ENCODE data around the gene DTNA. TPM values are rescaled to one million over a fixed set of nuclear protein-coding genes. Genes with fewer than 3 reads are reported as not detected.

Gene DTNA
- total RNA-seq, 1 donor from 2014 or later = not detected

GRCh38 chr18:34805878-34806351, 95.8 kb downstream of the DTNA start:
- H3K27ac Mint-ChIP-seq = no peak overlapping the region
- H3K4me3 Mint-ChIP-seq = no peak overlapping the region

GRCh38 chr18:34806527-34806926, 96.4 kb downstream of the DTNA start:
- no peaks in the 10 kb centered on the region for H3K27me3 Mint-ChIP-seq (ENCODE audit: insufficient read depth)
- no peaks in the 10 kb centered on the region for H3K9me3 Mint-ChIP-seq
- H3K4me3 Mint-ChIP-seq = no peak overlapping the region
- DNase-seq (ENCODE audit: low spot score) = no peak
- H3K36me3 Mint-ChIP-seq (ENCODE audit: low read depth) = no peaks in the 10 kb centered on the region
- no peaks in the 10 kb centered on the region for H3K4me1 Mint-ChIP-seq (ENCODE audit: low read depth)
- intact Hi-C loops (cut with micrococcal nuclease) = no loop called here
- H3K27ac Mint-ChIP-seq = no peak overlapping the region

More at GRCh38 chr18:34805878-34806351, 95.8 kb downstream of the DTNA start:
- DNase-seq (ENCODE audit: low spot score) = no peak
- Mint-ChIP-seq H3K27me3 (ENCODE audit: insufficient read depth) (no peaks in the 10 kb centered on the region), H3K4me1 (ENCODE audit: low read depth) (no peaks in the 10 kb centered on the region), H3K36me3 (ENCODE audit: low read depth) (no peaks in the 10 kb centered on the region), H3K9me3 (no peaks in the 10 kb centered on the region)
- intact Hi-C loops (cut with micrococcal nuclease) = no loop called here

DNA sequence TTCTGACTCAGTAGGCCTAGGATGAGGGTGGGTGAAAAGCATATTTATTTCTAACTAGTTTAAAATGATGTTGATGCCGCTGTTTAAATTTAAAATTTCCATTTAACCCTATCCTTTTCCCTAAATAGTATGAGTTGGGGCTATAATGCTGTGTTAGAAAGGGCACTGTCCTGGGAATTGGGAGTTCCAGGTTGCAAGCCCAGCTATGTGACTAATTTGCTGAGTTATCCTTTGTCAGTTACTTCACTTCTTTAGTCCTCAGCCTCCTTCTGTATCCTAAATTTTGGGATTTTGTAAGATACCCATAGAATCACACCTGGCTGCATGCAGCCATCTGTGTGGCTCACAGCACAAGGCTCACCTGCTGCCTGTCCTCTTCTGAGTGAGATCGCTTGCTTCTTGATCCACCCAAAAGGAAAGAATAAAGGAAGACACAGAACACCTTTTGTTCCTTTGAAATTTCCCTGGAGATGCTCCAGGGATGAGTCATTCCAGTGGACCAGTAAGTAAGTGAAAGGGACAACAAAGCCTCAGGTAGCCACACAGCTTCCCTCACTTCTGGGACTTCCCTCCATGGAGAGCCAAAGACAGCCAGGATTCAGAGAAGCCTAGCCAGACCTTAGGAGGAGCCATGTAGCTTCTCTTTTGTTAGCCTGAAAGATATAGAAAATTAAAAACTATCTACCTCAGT, 97.2 kb downstream of the DTNA start:
- H3K4me3 Mint-ChIP-seq = no peak overlapping the region
- no peaks in the 10 kb centered on the region for H3K9me3 Mint-ChIP-seq
- DNase-seq (ENCODE audit: low spot score) = no peak
- no peaks in the 10 kb centered on the region for H3K36me3 Mint-ChIP-seq (ENCODE audit: low read depth)
- H3K27ac Mint-ChIP-seq = no peak overlapping the region
- H3K4me1 Mint-ChIP-seq (ENCODE audit: low read depth) = no peaks in the 10 kb centered on the region
- no peaks in the 10 kb centered on the region for H3K27me3 Mint-ChIP-seq (ENCODE audit: insufficient read depth)
- intact Hi-C loops (cut with micrococcal nuclease) = no loop called here

- intact Hi-C loops (cut with micrococcal nuclease) = no loop called here
- DNase-seq (ENCODE audit: low spot score) = no peak
- H3K4me1 Mint-ChIP-seq (ENCODE audit: low read depth) = no peaks in the 10 kb centered on the region
- no peak overlapping the region for H3K4me3 Mint-ChIP-seq
- no peak overlapping the region for H3K27ac Mint-ChIP-seq
- H3K9me3 Mint-ChIP-seq = no peaks in the 10 kb centered on the region
- no peaks in the 10 kb centered on the region for H3K36me3 Mint-ChIP-seq (ENCODE audit: low read depth)
- no peaks in the 10 kb centered on the region for H3K27me3 Mint-ChIP-seq (ENCODE audit: insufficient read depth)
Observed at GRCh38 chr18:34808389-34808788, 98.3 kb downstream of the DTNA start.

GRCh38 chr18:34809451-34810072, 99.5 kb downstream of the DTNA start:
- Mint-ChIP-seq H3K9me3 (no peaks in the 10 kb centered on the region), H3K4me1 (ENCODE audit: low read depth) (no peaks in the 10 kb centered on the region), H3K27me3 (ENCODE audit: insufficient read depth) (no peaks in the 10 kb centered on the region), H3K4me3 (no peak overlapping the region), H3K27ac (no peak overlapping the region), H3K36me3 (ENCODE audit: low read depth) (no peaks in the 10 kb centered on the region)
- intact Hi-C loops (cut with micrococcal nuclease) = no loop called here
- no peak for DNase-seq (ENCODE audit: low spot score)

GRCh38 chr18:34816183-34816582, 106.1 kb downstream of the DTNA start:
- no peak for DNase-seq (ENCODE audit: low spot score)
- H3K27me3 Mint-ChIP-seq (ENCODE audit: insufficient read depth) = peaks cover 7% of the 10 kb centered on the region
- no peaks in the 10 kb centered on the region for H3K4me1 Mint-ChIP-seq (ENCODE audit: low read depth)
- H3K27ac Mint-ChIP-seq = no peak overlapping the region
- H3K4me3 Mint-ChIP-seq = no peak overlapping the region
- no peaks in the 10 kb centered on the region for H3K36me3 Mint-ChIP-seq (ENCODE audit: low read depth)
- intact Hi-C loops (cut with micrococcal nuclease) = no loop called here
- H3K9me3 Mint-ChIP-seq = no peaks in the 10 kb centered on the region

DNA sequence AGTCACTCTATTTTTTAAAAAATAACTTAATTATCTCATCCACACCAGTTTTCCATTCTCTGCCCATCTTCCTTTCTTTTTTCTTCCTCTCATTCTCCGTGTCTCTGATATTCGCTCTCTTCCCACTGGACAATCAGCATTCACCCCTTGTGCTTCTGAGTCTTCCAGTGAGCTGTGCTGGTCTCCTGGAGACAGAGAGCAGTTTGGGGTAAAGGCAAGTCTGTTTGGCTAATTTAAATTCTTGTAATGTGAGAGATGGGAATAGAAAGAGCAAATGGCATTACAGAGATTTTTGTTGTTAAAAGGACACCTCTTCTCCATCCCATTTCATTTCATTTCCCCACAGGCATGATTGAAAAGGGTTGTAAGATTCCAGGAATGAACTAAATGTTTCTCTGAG, 107.5 kb downstream of the DTNA start:
- Mint-ChIP-seq H3K4me3 (no peak overlapping the region), H3K9me3 (no peaks in the 10 kb centered on the region), H3K27ac (no peak overlapping the region), H3K36me3 (ENCODE audit: low read depth) (no peaks in the 10 kb centered on the region), H3K4me1 (ENCODE audit: low read depth) (no peaks in the 10 kb centered on the region), H3K27me3 (ENCODE audit: insufficient read depth) (peaks cover 7% of the 10 kb centered on the region)
- no peak for DNase-seq (ENCODE audit: low spot score)
- intact Hi-C loops (cut with micrococcal nuclease) = no loop called here

- Mint-ChIP-seq H3K9me3 (no peaks in the 10 kb centered on the region), H3K27me3 (ENCODE audit: insufficient read depth) (peaks cover 7% of the 10 kb centered on the region), H3K36me3 (ENCODE audit: low read depth) (no peaks in the 10 kb centered on the region), H3K4me1 (ENCODE audit: low read depth) (no peaks in the 10 kb centered on the region), H3K4me3 (no peak overlapping the region), H3K27ac (no peak overlapping the region)
- intact Hi-C loops (cut with micrococcal nuclease) = no loop called here
- DNase-seq (ENCODE audit: low spot score) = no peak
Observed at GRCh38 chr18:34818064-34818463, 108.0 kb downstream of the DTNA start.

GRCh38 chr18:34820360-34821065, 110.4 kb downstream of the DTNA start:
- Mint-ChIP-seq H3K4me3 (no peak overlapping the region), H3K9me3 (no peaks in the 10 kb centered on the region), H3K27me3 (ENCODE audit: insufficient read depth) (peaks cover 11% of the 10 kb centered on the region), H3K36me3 (ENCODE audit: low read depth) (no peaks in the 10 kb centered on the region), H3K27ac (no peak overlapping the region), H3K4me1 (ENCODE audit: low read depth) (no peaks in the 10 kb centered on the region)
- DNase-seq (ENCODE audit: low spot score) = no peak
- intact Hi-C loops (cut with micrococcal nuclease) = no loop called here

DNA sequence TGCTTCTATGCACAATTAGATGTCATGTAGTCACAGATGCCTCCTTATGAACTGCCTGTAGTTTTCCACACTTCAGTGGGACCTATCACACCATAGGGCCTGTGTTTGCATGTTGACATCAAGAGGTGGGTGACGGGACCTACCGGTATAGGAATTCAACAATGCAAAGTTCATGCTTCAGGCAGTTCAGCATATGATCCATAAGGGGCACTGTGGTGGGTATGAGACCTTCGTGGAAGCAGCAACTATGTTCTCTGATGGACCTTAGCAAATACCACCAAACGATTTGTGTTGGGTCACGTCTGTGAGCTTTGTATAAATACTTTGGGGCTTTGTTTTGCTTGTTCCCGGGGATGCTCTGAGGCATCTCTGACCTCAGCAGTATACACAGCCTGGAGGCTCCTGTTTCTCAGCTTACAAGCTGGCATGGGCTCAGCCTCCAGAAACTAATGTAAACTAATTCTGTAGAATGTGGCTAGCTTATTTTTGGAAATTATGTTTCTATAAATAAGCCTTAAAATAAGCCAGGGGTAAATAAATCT, 111.6 kb downstream of the DTNA start:
- Mint-ChIP-seq H3K36me3 (ENCODE audit: low read depth) (no peaks in the 10 kb centered on the region), H3K4me3 (no peak overlapping the region)

GRCh38 chr18:34828093-34828492, 118.0 kb downstream of the DTNA start:
- Mint-ChIP-seq H3K27me3 (ENCODE audit: insufficient read depth) (peaks cover 4% of the 10 kb centered on the region), H3K4me1 (ENCODE audit: low read depth) (no peaks in the 10 kb centered on the region), H3K36me3 (ENCODE audit: low read depth) (no peaks in the 10 kb centered on the region), H3K4me3 (no peak overlapping the region), H3K9me3 (no peaks in the 10 kb centered on the region), H3K27ac (no peak overlapping the region)
- intact Hi-C loops (cut with micrococcal nuclease) = no loop called here
- no peak for DNase-seq (ENCODE audit: low spot score)

More for the DNA sequence above, 111.6 kb downstream of the DTNA start:
- Mint-ChIP-seq H3K9me3 (no peaks in the 10 kb centered on the region), H3K27ac (no peak overlapping the region), H3K27me3 (ENCODE audit: insufficient read depth) (peaks cover 11% of the 10 kb centered on the region), H3K4me1 (ENCODE audit: low read depth) (no peaks in the 10 kb centered on the region)
- intact Hi-C loops (cut with micrococcal nuclease) = no loop called here
- DNase-seq (ENCODE audit: low spot score) = no peak

DNA sequence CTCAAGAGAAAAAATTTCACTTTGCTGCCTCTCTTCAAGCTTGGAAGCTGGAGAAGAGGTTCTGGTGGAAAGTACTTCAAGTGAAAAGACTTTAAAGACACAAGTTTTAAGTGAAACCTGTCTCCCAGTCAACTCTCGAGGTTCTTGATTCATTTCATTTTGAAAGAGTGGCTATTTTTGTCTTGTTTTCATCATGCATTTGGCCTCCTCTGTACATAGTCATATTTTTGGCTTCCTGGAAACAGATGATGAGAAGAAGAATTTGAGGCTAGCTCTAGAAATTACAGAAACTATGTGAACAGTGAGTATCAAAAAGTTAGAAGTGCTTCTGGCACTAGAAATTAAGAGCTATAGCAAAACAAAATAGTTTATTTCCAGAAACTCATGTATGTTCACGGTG, 124.8 kb downstream of the DTNA start:
- H3K4me3 Mint-ChIP-seq = no peak overlapping the region
- intact Hi-C loops (cut with micrococcal nuclease) = loop anchor here (1.0 kb wide), 2 partner anchors 25 to 144 kb away; no protein-coding TSS in a partner anchor
- DNase-seq (ENCODE audit: low spot score) = no peak
- H3K27me3 Mint-ChIP-seq (ENCODE audit: insufficient read depth) = no peaks in the 10 kb centered on the region
- no peaks in the 10 kb centered on the region for H3K36me3 Mint-ChIP-seq (ENCODE audit: low read depth)
- H3K4me1 Mint-ChIP-seq (ENCODE audit: low read depth) = peaks cover 14% of the 10 kb centered on the region
- H3K9me3 Mint-ChIP-seq = peaks cover 4% of the 10 kb centered on the region
- H3K27ac Mint-ChIP-seq = peak overlapping the region; percentile 4

DNA sequence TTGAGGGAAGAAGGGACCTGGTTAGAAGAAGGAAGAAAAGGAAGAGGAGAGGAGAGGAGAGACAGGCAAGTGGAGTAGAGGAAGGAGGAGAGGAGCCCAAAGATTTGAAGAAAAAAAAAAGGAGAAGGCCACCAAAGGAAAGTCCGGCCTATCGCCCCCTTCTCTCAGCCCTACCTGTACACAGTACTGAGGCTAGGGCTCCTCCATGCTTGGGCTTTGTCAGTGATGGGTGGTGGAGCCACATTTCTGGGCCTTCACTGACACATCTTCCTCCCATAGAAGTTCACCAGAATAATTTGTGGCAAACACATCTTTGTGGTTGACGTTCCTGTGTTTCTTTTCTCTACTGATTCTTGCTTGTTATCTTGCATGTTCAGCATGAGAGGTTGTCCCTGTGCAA, 125.4 kb downstream of the DTNA start:
- intact Hi-C loops (cut with micrococcal nuclease) = loop anchor here (1.0 kb wide), 2 partner anchors 25 to 144 kb away; no protein-coding TSS in a partner anchor
- no peaks in the 10 kb centered on the region for H3K27me3 Mint-ChIP-seq (ENCODE audit: insufficient read depth)
- DNase-seq (ENCODE audit: low spot score) = no peak
- H3K4me1 Mint-ChIP-seq (ENCODE audit: low read depth) = peaks cover 14% of the 10 kb centered on the region
- H3K36me3 Mint-ChIP-seq (ENCODE audit: low read depth) = no peaks in the 10 kb centered on the region
- peaks cover 4% of the 10 kb centered on the region for H3K9me3 Mint-ChIP-seq
- H3K4me3 Mint-ChIP-seq = no peak overlapping the region
- peak overlapping the region; percentile 4 for H3K27ac Mint-ChIP-seq

Measured in activated T-helper 1 cell treated with anti-CD3 and anti-CD28 coated beads, Interleukin-12 subunit alpha, Interleukin-12 subunit beta, Interleukin-2, Interleukin-4 antibody, amounts not matched to agents 30 ng/mL and 10 ng/mL and 1 ng/mL, durations not matched to agents 14 hours and 24 hours and 36 hours (primary cell).